Mesothelial cell of epicardium (in vitro differentiated cells): ENCODE measurements around the gene MANEA. TPM values are rescaled to one million over a fixed set of nuclear protein-coding genes. Genes with fewer than 3 reads are reported as not detected.

ENCODE experiments used
- DNase-seq, 2 experiments: peaks; one replicate each; pipeline ENCODE4 v3.0.0; 2021; ENCODE audit warnings: low spot score in 2 of 2; ENCODE audit not compliant: unreplicated experiment in 2 of 2
- H3K27ac Mint-ChIP-seq: 2 replicates; pipeline ENCODE4 v1.8.0; 2021; ENCODE audit warnings: mixed read lengths
- H3K27me3 Mint-ChIP-seq: 2 replicates; pipeline ENCODE4 v1.8.0; 2021; ENCODE audit warnings: low read depth, mixed read lengths
- H3K36me3 Mint-ChIP-seq: 2 replicates; pipeline ENCODE4 v1.8.0; 2021; ENCODE audit warnings: mixed read lengths
- H3K4me1 Mint-ChIP-seq: 2 replicates; pipeline ENCODE4 v1.8.0; 2021; ENCODE audit warnings: mixed read lengths
- H3K4me3 Mint-ChIP-seq: 2 replicates; pipeline ENCODE4 v1.8.0; 2021; ENCODE audit warnings: mild to moderate bottlenecking, moderate library complexity, mixed read lengths
- H3K9me3 Mint-ChIP-seq: 2 replicates; pipeline ENCODE4 v1.8.0; 2021; ENCODE audit warnings: mixed read lengths
- CTCF ChIP-seq: fragments of 200-600 bp; sonication (generic); IDR thresholded peaks from one replicate; pipeline ENCODE4 v1.5.0; 2021; ENCODE audit warnings: antibody characterized with exemption; ENCODE audit not compliant: unreplicated experiment
- total RNA-seq: library from RNA; stranded (reverse); gene quantifications from 3 replicates; pipeline ENCODE4 v1.2.1, GENCODE V29; 2021

Gene MANEA
- total RNA-seq, 1 donor from 2014 or later, result 17.8 TPM

DNA sequence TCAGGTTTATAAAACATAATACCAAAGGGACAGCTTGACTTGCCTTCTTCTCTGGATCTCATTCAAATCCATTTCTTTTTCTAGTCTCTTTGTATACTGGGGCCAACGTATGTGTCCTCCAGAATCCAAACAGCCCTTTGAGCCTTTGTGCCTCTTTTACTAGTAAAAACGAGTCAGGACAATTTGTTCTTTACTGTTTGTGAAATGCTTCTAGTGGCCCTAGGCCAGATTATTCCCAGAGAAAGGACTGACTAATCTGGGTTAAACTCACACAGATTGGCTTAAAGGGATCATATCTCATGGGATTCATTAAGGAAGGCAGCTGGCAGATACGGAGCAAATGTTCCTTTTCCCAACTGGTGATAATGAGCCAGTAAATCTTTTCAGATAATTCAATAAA is 32.1 kb upstream of the MANEA start:
- Mint-ChIP-seq H3K36me3 (no peaks in the 10 kb centered on the region), H3K4me3 (no peak overlapping the region), H3K4me1 (no peaks in the 10 kb centered on the region), H3K27me3 (no peaks in the 10 kb centered on the region), H3K27ac (no peak overlapping the region), H3K9me3 (no peaks in the 10 kb centered on the region)
- DNase-seq, result no peak
- no peak for TF ChIP-seq CTCF

DNA sequence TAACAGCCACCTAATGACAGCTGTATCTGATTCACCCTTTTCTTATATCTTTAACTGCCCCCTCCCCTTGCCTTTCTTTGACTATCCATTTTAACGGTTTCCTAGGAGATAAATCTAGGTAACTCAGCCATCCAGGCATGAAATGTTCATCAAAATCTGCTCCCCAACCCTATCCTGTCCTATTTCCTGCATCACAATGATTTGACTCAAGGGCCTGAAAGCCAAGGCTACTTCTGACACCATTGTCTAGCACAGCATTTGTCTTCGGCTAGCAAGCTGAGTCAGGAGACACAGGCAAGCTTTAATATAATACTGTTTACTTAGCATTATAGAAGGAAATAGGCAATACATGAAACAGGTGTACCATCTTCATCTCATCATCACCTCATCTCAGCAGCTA is 31.6 kb upstream of the MANEA start:
- Mint-ChIP-seq H3K9me3 (no peaks in the 10 kb centered on the region), H3K36me3 (no peaks in the 10 kb centered on the region), H3K27me3 (no peaks in the 10 kb centered on the region), H3K27ac (no peak overlapping the region), H3K4me3 (no peak overlapping the region), H3K4me1 (no peaks in the 10 kb centered on the region)
- no peak for TF ChIP-seq CTCF
- no peak for DNase-seq

DNA sequence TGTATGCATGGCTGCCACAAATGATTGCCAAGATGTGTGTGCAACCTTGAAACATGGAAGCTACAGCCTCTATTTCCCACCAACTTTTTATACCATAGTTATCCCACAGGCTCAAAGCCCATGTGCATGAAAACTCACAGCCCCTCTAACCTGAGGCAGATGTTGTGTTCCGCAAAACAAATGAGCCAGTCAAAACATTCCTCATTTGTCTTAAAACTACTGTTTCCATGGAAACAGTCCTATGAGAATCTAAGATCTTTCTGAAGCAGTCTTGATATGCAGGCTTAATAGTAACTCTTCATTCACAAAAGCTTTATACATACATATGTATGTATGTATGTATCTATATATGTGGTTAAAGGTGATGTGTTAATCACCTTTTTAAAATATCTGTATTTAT is 31.2 kb upstream of the MANEA start:
- Mint-ChIP-seq H3K27ac (no peak overlapping the region), H3K9me3 (no peaks in the 10 kb centered on the region), H3K36me3 (no peaks in the 10 kb centered on the region), H3K4me1 (no peaks in the 10 kb centered on the region), H3K27me3 (no peaks in the 10 kb centered on the region), H3K4me3 (no peak overlapping the region)
- TF ChIP-seq CTCF, result no peak
- DNase-seq, result no peak

GRCh38 chr6:95547043-95547442 is 30.3 kb upstream of the MANEA start:
- Mint-ChIP-seq H3K4me1 (no peaks in the 10 kb centered on the region), H3K27me3 (no peaks in the 10 kb centered on the region), H3K36me3 (no peaks in the 10 kb centered on the region), H3K27ac (no peak overlapping the region), H3K9me3 (no peaks in the 10 kb centered on the region), H3K4me3 (no peak overlapping the region)
- DNase-seq, result no peak
- no peak for TF ChIP-seq CTCF

GRCh38 chr6:95548188-95548786 is 29.0 kb upstream of the MANEA start:
- no peaks in the 10 kb centered on the region for H3K4me1 Mint-ChIP-seq
- DNase-seq, result no peak
- no peaks in the 10 kb centered on the region for H3K27me3 Mint-ChIP-seq
- H3K4me3 Mint-ChIP-seq, result no peak overlapping the region
- H3K9me3 Mint-ChIP-seq, result no peaks in the 10 kb centered on the region
- no peak for TF ChIP-seq CTCF
- no peak overlapping the region for H3K27ac Mint-ChIP-seq
- H3K36me3 Mint-ChIP-seq, result no peaks in the 10 kb centered on the region
